Endothelial cell of umbilical vein (primary cell): ENCODE results near the gene PRAF2. TPM values are rescaled to one million over a fixed set of nuclear protein-coding genes. Genes with fewer than 3 reads are reported as not detected.

ENCODE experiments used
- BruUV-seq: library from RNA; stranded (reverse); fragments of 400-500 nt; replicated peaks from 2 replicates; lab custom pipeline; 2021; lab: Mats Ljungman, UMichigan
- CTCF ChIA-PET: fragments of 300-600, 350-600 bp; sonication (Branson Sonifier 250); formaldehyde crosslinking; loops from one replicate; lab custom pipeline; 2021; ENCODE audit warnings: antibody characterized with exemption, inconsistent platforms; lab: Charles Lee
- POLR2A ChIA-PET: fragments of 300-600, 350-600 bp; sonication (Branson Sonifier 250); formaldehyde crosslinking; loops from one replicate; lab custom pipeline; 2021; ENCODE audit warnings: antibody characterized with exemption, inconsistent platforms; lab: Charles Lee
- DNase-seq: peaks from one replicate; pipeline ENCODE4 v3.0.0-alpha.2; 2011; ENCODE audit warnings: low read depth, low spot score
- FAIRE-seq: peaks from 2 replicates; lab custom pipeline; 2011; peaks lifted over from hg19 to GRCh38; lab: Jason Lieb, UNC
- H2AFZ ChIP-seq: 2 replicates; pipeline ENCODE4 v1.6.0; 2012; ENCODE audit warnings: low read depth, low read length, control low read depth, inconsistent platforms
- H3K27ac ChIP-seq: 2 replicates; pipeline ENCODE4 v1.5.1; 2011; ENCODE audit warnings: low read depth, mild to moderate bottlenecking, control low read depth, low read length, moderate library complexity; ENCODE audit not compliant: insufficient read depth
- H3K27me3 ChIP-seq, 2 experiments: 2 replicates each; pipeline versions ENCODE4 v1.6.0 to v1.6.1; 2011; ENCODE audit warnings: low read length in 2 of 2, mixed read lengths in 1 of 2; ENCODE audit not compliant: control insufficient read depth in 2 of 2, insufficient read depth in 2 of 2
- H3K36me3 ChIP-seq, 2 experiments: 2 replicates in 1 of 2; 3 replicates in 1 of 2; pipeline ENCODE4 v1.5.1; 2011; ENCODE audit warnings: low read length in 2 of 2, mild to moderate bottlenecking in 1 of 2, moderate library complexity in 1 of 2; ENCODE audit not compliant: control insufficient read depth in 2 of 2, insufficient read depth in 2 of 2; ENCODE audit errors: extremely low read depth in 1 of 2
- H3K4me1 ChIP-seq: 3 replicates; pipeline ENCODE4 v1.5.1; 2011; ENCODE audit warnings: mild to moderate bottlenecking, low read length; ENCODE audit not compliant: control insufficient read depth, insufficient read depth; ENCODE audit errors: extremely low read depth
- H3K4me2 ChIP-seq: 2 replicates; pipeline ENCODE4 v1.6.1; 2011; ENCODE audit warnings: low read length, control low read depth, mixed read lengths; ENCODE audit not compliant: insufficient read depth
- H3K4me3 ChIP-seq, 3 experiments: fragments of 200-600 bp in 1 of 3; sonication (generic), shearing (Covaris generic) in 1 of 3; replicated peaks in 1 of 3; 2 replicates each; pipeline ENCODE4 v1.5.1; 2011 to 2016; ENCODE audit warnings: control low read depth in 3 of 3, low read length in 3 of 3, mild to moderate bottlenecking in 2 of 3, inconsistent platforms in 1 of 3, low read depth in 1 of 3, moderate library complexity in 1 of 3; ENCODE audit not compliant: insufficient read depth in 1 of 3
- H3K79me2 ChIP-seq: 2 replicates; pipeline ENCODE4 v1.6.0; 2012; ENCODE audit warnings: low read length, inconsistent platforms; ENCODE audit not compliant: control insufficient read depth, insufficient read depth
- H3K9ac ChIP-seq: replicated peaks from 2 replicates; pipeline ENCODE3; 2011; ENCODE audit warnings: low read length, control low read depth; ENCODE audit not compliant: insufficient read depth; ENCODE audit errors: extremely low read depth
- H3K9me1 ChIP-seq: replicated peaks from 3 replicates; pipeline ENCODE4 v1.6.0; 2011; ENCODE audit warnings: mild to moderate bottlenecking, low read length; ENCODE audit not compliant: control insufficient read depth, insufficient read depth; ENCODE audit errors: extremely low read depth
- H3K9me3 ChIP-seq: replicated peaks from 2 replicates; pipeline ENCODE4 v1.5.1; 2012; ENCODE audit warnings: low read length, inconsistent platforms; ENCODE audit not compliant: control insufficient read depth, insufficient read depth
- H4K20me1 ChIP-seq: replicated peaks from 2 replicates; pipeline ENCODE3; 2011; ENCODE audit warnings: mild to moderate bottlenecking, low read length; ENCODE audit not compliant: control insufficient read depth, insufficient read depth; ENCODE audit errors: extremely low read depth
- EZH2 ChIP-seq: IDR thresholded peaks from 2 replicates; pipeline ENCODE4 v1.6.1; 2012; ENCODE audit warnings: borderline replicate concordance, low read depth, mild to moderate bottlenecking, moderate library complexity, low read length, inconsistent platforms; ENCODE audit not compliant: severe bottlenecking
- FOS ChIP-seq: IDR thresholded peaks from 2 replicates; pipeline ENCODE4 v1.6.1; 2011; ENCODE audit warnings: mild to moderate bottlenecking, low read length, moderate library complexity, borderline replicate concordance; ENCODE audit not compliant: insufficient read depth
- GATA2 ChIP-seq: IDR thresholded peaks from 2 replicates; pipeline ENCODE4 v1.7.0; 2011; ENCODE audit warnings: low read depth, mild to moderate bottlenecking, moderate library complexity, mixed read lengths, low read length; ENCODE audit not compliant: insufficient read length, insufficient read depth
- JUN ChIP-seq: IDR thresholded peaks from 2 replicates; pipeline ENCODE4 v1.6.1; 2011; ENCODE audit warnings: borderline replicate concordance, low read depth; ENCODE audit not compliant: insufficient read length, insufficient read depth
- MYC ChIP-seq: IDR thresholded peaks from one replicate; pipeline ENCODE4 v1.6.1; 2011; ENCODE audit warnings: mild to moderate bottlenecking, low read depth, low read length
- POLR2A ChIP-seq: IDR thresholded peaks from 2 replicates; pipeline ENCODE4 v1.6.1; 2012; ENCODE audit warnings: low read depth, mild to moderate bottlenecking, control low read depth, low read length
- POLR2AphosphoS5 ChIP-seq: IDR thresholded peaks from 2 replicates; pipeline ENCODE4 v1.6.1; 2012; ENCODE audit warnings: low read depth, mild to moderate bottlenecking, control low read depth, low read length, moderate library complexity; ENCODE audit not compliant: insufficient read depth
- dilution Hi-C: fragments of 300-500 bp; cut with MboI; formaldehyde crosslinking; loops from one replicate; pipeline ENCODE4 v1.15.0; 2019; ENCODE audit warnings: low sequenced_read_pairs; ENCODE audit not compliant: extremely low pct_ligation_motif_present
- intact Hi-C: fragments of 100-400 bp; cut with micrococcal nuclease; formaldehyde crosslinking; loops from one replicate; pipeline ENCODE4 v1.10.0; 2022
- polyA plus RNA-seq, 4 experiments: library from polyadenylated mRNA; depleted of rRNA in 3 of 4; stranded (reverse) in 3 of 4; unstranded in 1 of 4; fragments of >200 nt; gene quantifications; 2 replicates each; pipeline versions ENCODE4 v1.2.1 to v1.2.3, GENCODE V29; 2011 to 2012; ENCODE audit warnings: missing spikeins in 1 of 4
- total RNA-seq: library from RNA; stranded (reverse); gene quantifications from 2 replicates; pipeline ENCODE4 v1.2.3, GENCODE V29; 2021
- TF ChIP-seq, protein P1 (sequence below), 2 donors: IDR thresholded peaks; 1 replicate in 1 of 2; 2 replicates in 1 of 2; pipeline ENCODE4 v1.5.1; 2011; ENCODE audit warnings: low read length in 2 of 2, mild to moderate bottlenecking in 2 of 2, moderate library complexity in 2 of 2, control low read depth in 1 of 2, inconsistent platforms in 1 of 2, low read depth in 1 of 2; ENCODE audit not compliant: insufficient read depth in 1 of 2; ENCODE audit errors: extremely low read depth in 1 of 2
- TF ChIP-seq, protein P2 (sequence below): IDR thresholded peaks from 2 replicates; pipeline ENCODE4 v1.6.1; 2011; ENCODE audit not compliant: insufficient read depth, insufficient read length

PRAF2 gene
- total and polyA plus RNA-seq, 2 donors (not counting 3 experiments of a cell fraction or from before 2014, with no cell fraction given) = 36.2 to 41.6 TPM

DNA sequence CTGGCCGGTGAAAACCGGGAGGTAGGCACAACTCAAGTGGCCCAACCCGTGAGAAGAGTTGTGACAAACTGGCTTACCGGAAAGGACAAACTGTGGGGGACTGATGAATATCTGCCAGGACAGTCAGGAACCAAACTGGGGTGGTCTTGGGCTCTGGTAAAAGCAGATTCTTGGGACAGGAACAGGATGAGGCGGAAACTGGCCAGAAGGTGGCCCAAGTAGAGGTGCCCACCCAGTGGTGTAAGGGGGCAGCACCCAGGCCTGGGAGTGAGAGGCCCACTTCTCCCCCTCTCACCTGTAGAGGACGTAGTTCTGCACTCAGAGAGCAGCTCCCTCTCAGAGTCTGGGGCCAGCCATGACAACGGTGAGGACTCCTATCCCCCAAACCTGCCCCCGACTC, 9.1 kb downstream of the PRAF2 start:
- H3K79me2 ChIP-seq = no peaks in the 10 kb centered on the region
- H3K4me1 ChIP-seq = peaks cover 3% of the 10 kb centered on the region
- H2AFZ ChIP-seq = no peak overlapping the region
- no peak overlapping the region for H3K4me3 ChIP-seq
- H3K4me2 ChIP-seq = no peak overlapping the region
- TF ChIP-seq, protein P1, sequence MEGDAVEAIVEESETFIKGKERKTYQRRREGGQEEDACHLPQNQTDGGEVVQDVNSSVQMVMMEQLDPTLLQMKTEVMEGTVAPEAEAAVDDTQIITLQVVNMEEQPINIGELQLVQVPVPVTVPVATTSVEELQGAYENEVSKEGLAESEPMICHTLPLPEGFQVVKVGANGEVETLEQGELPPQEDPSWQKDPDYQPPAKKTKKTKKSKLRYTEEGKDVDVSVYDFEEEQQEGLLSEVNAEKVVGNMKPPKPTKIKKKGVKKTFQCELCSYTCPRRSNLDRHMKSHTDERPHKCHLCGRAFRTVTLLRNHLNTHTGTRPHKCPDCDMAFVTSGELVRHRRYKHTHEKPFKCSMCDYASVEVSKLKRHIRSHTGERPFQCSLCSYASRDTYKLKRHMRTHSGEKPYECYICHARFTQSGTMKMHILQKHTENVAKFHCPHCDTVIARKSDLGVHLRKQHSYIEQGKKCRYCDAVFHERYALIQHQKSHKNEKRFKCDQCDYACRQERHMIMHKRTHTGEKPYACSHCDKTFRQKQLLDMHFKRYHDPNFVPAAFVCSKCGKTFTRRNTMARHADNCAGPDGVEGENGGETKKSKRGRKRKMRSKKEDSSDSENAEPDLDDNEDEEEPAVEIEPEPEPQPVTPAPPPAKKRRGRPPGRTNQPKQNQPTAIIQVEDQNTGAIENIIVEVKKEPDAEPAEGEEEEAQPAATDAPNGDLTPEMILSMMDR (IDR thresholded peaks at IDR 0.05; ENCODE audit: extremely low read depth in 1 of 2, insufficient read depth in 1 of 2, low read depth in 1 of 2, low read length in 2 of 2) = no peak
- no peak for TF ChIP-seq EZH2
- TF ChIP-seq MYC = no peak
- no peak for TF ChIP-seq FOS
- TF ChIP-seq, protein P2, sequence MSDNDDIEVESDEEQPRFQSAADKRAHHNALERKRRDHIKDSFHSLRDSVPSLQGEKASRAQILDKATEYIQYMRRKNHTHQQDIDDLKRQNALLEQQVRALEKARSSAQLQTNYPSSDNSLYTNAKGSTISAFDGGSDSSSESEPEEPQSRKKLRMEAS = no peak
- TF ChIP-seq GATA2 = no peak
- no peak for TF ChIP-seq POLR2AphosphoS5
- TF ChIP-seq POLR2A = no peak
- no peak for TF ChIP-seq JUN
- no peaks in the 10 kb centered on the region for H3K9me3 ChIP-seq
- H3K9me1 ChIP-seq = no peaks in the 10 kb centered on the region
- ChIA-PET POLR2A (no interaction called here), CTCF (no interaction called here)
- no peak overlapping the region for H3K27ac ChIP-seq
- no peaks in the 10 kb centered on the region for H4K20me1 ChIP-seq
- H3K36me3 ChIP-seq = peaks cover 0 to 2% of the 10 kb centered on the region in 2 experiments
- no peak for FAIRE-seq
- dilution Hi-C loops (no loop called here), intact Hi-C loops (no loop called here)
- H3K9ac ChIP-seq = no peak overlapping the region
- no TSS peak for BruUV-seq
- no peaks in the 10 kb centered on the region for H3K27me3 ChIP-seq
- no peak for DNase-seq
